MM.1S (cell line): Measurements from ENCODE around the gene PTPN13.

ENCODE experiments used
- DNase-seq: peaks from one replicate; pipeline ENCODE4 v3.0.0-alpha.2; 2015
- H2AFZ ChIP-seq: fragments of 300-600 bp; sonication (generic); 2 replicates; pipeline ENCODE4 v1.6.0; 2016; ENCODE audit warnings: antibody characterized with exemption, low read length
- H3F3A ChIP-seq: fragments of 300-600 bp; sonication (generic); 2 replicates; pipeline ENCODE4 v1.6.1; 2016; ENCODE audit warnings: mild to moderate bottlenecking, antibody characterized with exemption, low read length, moderate library complexity, mixed read lengths; ENCODE audit not compliant: insufficient read depth
- H3K27ac ChIP-seq: fragments of 300-600 bp; sonication (generic); 2 replicates; pipeline ENCODE4 v1.5.1; 2016; ENCODE audit warnings: mild to moderate bottlenecking, low read length
- H3K27me3 ChIP-seq: fragments of 300-600 bp; sonication (generic); replicated peaks from 2 replicates; pipeline ENCODE4 v1.6.0; 2016; ENCODE audit warnings: low read length; ENCODE audit not compliant: insufficient read depth
- H3K36me3 ChIP-seq: fragments of 300-600 bp; sonication (generic); replicated peaks from 2 replicates; pipeline ENCODE4 v1.6.1; 2016; ENCODE audit warnings: mild to moderate bottlenecking, low read length, mixed read lengths; ENCODE audit not compliant: insufficient read depth
- H3K4me1 ChIP-seq: fragments of 300-600 bp; sonication (generic); 2 replicates; pipeline ENCODE4 v1.6.1; 2016; ENCODE audit warnings: low read length, mixed read lengths
- H3K4me2 ChIP-seq: fragments of 300-600 bp; sonication (generic); 2 replicates; pipeline ENCODE4 v1.6.0; 2016; ENCODE audit warnings: low read depth, low read length
- H3K4me3 ChIP-seq: fragments of 300-600 bp; sonication (generic); 2 replicates; pipeline ENCODE4 v1.5.1; 2016; ENCODE audit warnings: low read length, mixed read lengths
- H3K79me2 ChIP-seq: fragments of 300-600 bp; sonication (generic); 2 replicates; pipeline ENCODE4 v1.6.1; 2016; ENCODE audit warnings: mixed run types, low read length, mixed read lengths
- H3K9ac ChIP-seq: fragments of 300-600 bp; sonication (generic); 2 replicates; pipeline ENCODE4 v1.6.1; 2016; ENCODE audit warnings: low read length, mixed read lengths
- H3K9me2 ChIP-seq: fragments of 300-600 bp; sonication (generic); replicated peaks from 2 replicates; pipeline ENCODE4 v1.6.1; 2016; ENCODE audit warnings: mild to moderate bottlenecking, low read length, mixed read lengths; ENCODE audit not compliant: insufficient read depth
- H3K9me3 ChIP-seq: fragments of 300-600 bp; sonication (generic); replicated peaks from 2 replicates; pipeline ENCODE4 v1.6.1; 2016; ENCODE audit warnings: mild to moderate bottlenecking, low read length, mixed read lengths; ENCODE audit not compliant: insufficient read depth
- H4K20me1 ChIP-seq: fragments of 300-600 bp; sonication (generic); 2 replicates; pipeline ENCODE4 v1.6.1; 2016; ENCODE audit warnings: mild to moderate bottlenecking, low read length, moderate library complexity, mixed read lengths; ENCODE audit not compliant: insufficient read depth
- EZH2 ChIP-seq: fragments of 300-600 bp; sonication (generic); optimal IDR thresholded peaks from 2 replicates; pipeline ENCODE3; 2017; ENCODE audit warnings: low read depth, mild to moderate bottlenecking, antibody characterized with exemption, low read length, mixed read lengths
- EZH2phosphoT487 ChIP-seq: fragments of 300-600 bp; sonication (generic); IDR thresholded peaks from 2 replicates; pipeline ENCODE4 v1.6.1; 2018; ENCODE audit warnings: antibody characterized with exemption, low read length
- TF ChIP-seq, protein P1 (sequence below): fragments of 300-600 bp; sonication (generic); IDR thresholded peaks from 2 replicates; pipeline ENCODE4 v1.5.1; 2016; ENCODE audit warnings: antibody characterized with exemption, low read length, mixed read lengths

PTPN13 gene

DNA sequence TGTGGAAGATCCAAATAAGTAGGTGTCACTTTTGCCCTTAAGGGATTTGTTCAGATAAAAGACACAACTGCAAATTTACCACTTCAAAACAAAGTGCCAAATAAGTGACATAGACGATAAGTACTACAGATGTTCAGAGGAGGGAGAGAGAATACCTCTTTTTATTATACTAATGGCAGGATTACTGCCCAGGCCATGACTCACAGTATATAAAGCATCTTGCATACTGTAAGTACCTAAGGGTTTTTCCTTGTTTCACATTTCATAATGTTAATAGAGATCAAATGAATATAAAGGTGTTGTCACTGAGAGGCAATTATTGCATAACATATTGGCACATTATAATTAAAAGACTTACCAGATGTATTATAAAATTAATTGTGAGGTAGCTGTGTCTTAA lies 46.4 kb downstream of the PTPN13 start:
- H3K9ac ChIP-seq, result no peak overlapping the region
- H3K9me2 ChIP-seq, result no peaks in the 10 kb centered on the region
- no peak overlapping the region for H3K4me2 ChIP-seq
- H3F3A ChIP-seq, result no peaks in the 10 kb centered on the region
- H3K27me3 ChIP-seq, result no peaks in the 10 kb centered on the region
- DNase-seq, result no peak
- no peaks in the 10 kb centered on the region for H3K79me2 ChIP-seq
- H3K4me3 ChIP-seq, result no peak overlapping the region
- TF ChIP-seq EZH2phosphoT487 (no peak), EZH2 (no peak)
- TF ChIP-seq, protein P1, sequence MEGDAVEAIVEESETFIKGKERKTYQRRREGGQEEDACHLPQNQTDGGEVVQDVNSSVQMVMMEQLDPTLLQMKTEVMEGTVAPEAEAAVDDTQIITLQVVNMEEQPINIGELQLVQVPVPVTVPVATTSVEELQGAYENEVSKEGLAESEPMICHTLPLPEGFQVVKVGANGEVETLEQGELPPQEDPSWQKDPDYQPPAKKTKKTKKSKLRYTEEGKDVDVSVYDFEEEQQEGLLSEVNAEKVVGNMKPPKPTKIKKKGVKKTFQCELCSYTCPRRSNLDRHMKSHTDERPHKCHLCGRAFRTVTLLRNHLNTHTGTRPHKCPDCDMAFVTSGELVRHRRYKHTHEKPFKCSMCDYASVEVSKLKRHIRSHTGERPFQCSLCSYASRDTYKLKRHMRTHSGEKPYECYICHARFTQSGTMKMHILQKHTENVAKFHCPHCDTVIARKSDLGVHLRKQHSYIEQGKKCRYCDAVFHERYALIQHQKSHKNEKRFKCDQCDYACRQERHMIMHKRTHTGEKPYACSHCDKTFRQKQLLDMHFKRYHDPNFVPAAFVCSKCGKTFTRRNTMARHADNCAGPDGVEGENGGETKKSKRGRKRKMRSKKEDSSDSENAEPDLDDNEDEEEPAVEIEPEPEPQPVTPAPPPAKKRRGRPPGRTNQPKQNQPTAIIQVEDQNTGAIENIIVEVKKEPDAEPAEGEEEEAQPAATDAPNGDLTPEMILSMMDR, result no peak
- H4K20me1 ChIP-seq, result no peaks in the 10 kb centered on the region
- H3K4me1 ChIP-seq, result peaks cover 7% of the 10 kb centered on the region
- H3K27ac ChIP-seq, result no peak overlapping the region
- H3K9me3 ChIP-seq, result no peaks in the 10 kb centered on the region
- no peaks in the 10 kb centered on the region for H3K36me3 ChIP-seq
- H2AFZ ChIP-seq, result no peak overlapping the region

DNA sequence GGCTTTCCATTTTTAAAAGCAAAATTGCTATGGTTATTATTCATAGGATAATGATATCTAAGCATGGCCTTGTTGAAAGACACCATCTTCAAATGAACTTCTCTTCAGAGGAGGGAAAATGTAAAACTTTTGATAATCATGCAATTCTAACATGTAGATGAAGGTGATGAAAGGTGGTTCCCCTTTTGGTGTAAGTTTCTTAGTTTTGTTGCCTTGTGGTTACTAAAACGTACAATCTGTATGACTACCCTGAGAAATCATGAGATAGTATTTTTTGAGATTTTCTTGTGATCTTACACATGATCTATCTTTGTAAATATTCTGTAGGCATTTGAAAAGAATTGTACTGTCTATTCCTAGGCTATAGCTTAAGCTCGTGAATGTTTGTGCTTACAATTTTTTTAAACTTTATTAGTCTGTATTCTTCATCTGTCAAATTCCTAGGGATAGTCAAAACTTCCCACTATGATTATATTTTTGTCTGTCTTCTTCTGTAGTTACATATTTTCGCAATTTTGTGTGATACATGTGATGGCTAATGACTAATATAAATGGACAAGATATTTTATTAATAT lies 47.5 kb downstream of the PTPN13 start:
- Histone ChIP-seq H3K4me3 (no peak overlapping the region), H3K9ac (no peak overlapping the region), H3K36me3 (no peaks in the 10 kb centered on the region), H2AFZ (no peak overlapping the region), H3K27ac (no peak overlapping the region), H3K27me3 (no peaks in the 10 kb centered on the region), H3K4me1 (no peaks in the 10 kb centered on the region), H4K20me1 (no peaks in the 10 kb centered on the region), H3K4me2 (no peak overlapping the region), H3K9me2 (no peaks in the 10 kb centered on the region), H3F3A (no peaks in the 10 kb centered on the region), H3K9me3 (no peaks in the 10 kb centered on the region), H3K79me2 (no peaks in the 10 kb centered on the region)
- TF ChIP-seq, protein P1, result no peak
- TF ChIP-seq EZH2phosphoT487 (no peak), EZH2 (no peak)
- DNase-seq, result no peak

DNA sequence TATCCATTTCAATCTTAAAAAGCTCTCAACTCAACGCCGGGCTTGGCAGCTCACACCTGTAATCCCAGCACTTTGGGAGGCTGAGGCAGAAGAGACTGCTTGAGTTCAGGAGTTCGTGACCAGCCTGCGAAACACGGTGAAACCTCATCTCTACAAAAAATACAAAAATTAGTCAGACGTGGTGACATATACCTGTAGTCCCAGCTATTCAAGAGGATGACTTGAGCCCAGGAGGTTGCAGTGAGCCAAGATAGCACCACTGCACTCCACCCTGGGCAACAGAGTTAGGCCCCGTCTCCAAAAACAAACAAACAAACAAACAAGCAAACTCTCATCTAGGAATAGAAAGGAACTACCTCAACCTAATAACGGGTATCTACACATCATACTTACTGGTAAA lies 50.8 kb downstream of the PTPN13 start:
- Histone ChIP-seq H3K9me2 (no peaks in the 10 kb centered on the region), H3K27me3 (no peaks in the 10 kb centered on the region), H3K9me3 (no peaks in the 10 kb centered on the region), H3K4me3 (no peak overlapping the region), H3K36me3 (no peaks in the 10 kb centered on the region), H4K20me1 (no peaks in the 10 kb centered on the region), H2AFZ (no peak overlapping the region), H3F3A (no peaks in the 10 kb centered on the region), H3K4me1 (no peaks in the 10 kb centered on the region), H3K9ac (no peak overlapping the region), H3K79me2 (no peaks in the 10 kb centered on the region), H3K4me2 (no peak overlapping the region), H3K27ac (no peak overlapping the region)
- DNase-seq, result no peak
- TF ChIP-seq, protein P1, result no peak
- no peak for TF ChIP-seq EZH2
- no peak for TF ChIP-seq EZH2phosphoT487
